Nephron progenitor cell (in vitro differentiated cells): ENCODE data around the gene CCDC92.

Experiments
- DNase-seq: peaks from one replicate; pipeline ENCODE4 v3.0.0; 2021
- H3K27ac Mint-ChIP-seq: 2 replicates; pipeline ENCODE4 v1.8.0; 2021; ENCODE audit warnings: mild to moderate bottlenecking, moderate library complexity, mixed read lengths
- H3K27me3 Mint-ChIP-seq: 2 replicates; pipeline ENCODE4 v1.8.0; 2021; ENCODE audit warnings: mild to moderate bottlenecking, low read depth, mixed read lengths; ENCODE audit not compliant: poor library complexity
- H3K36me3 Mint-ChIP-seq: 2 replicates; pipeline ENCODE4 v1.8.0; 2021; ENCODE audit warnings: low read depth, mixed read lengths
- H3K4me1 Mint-ChIP-seq: 2 replicates; pipeline ENCODE4 v1.8.0; 2021; ENCODE audit warnings: mixed read lengths
- H3K4me3 Mint-ChIP-seq: 2 replicates; pipeline ENCODE4 v1.8.0; 2021; ENCODE audit warnings: mild to moderate bottlenecking, moderate library complexity, mixed read lengths
- H3K9me3 Mint-ChIP-seq: 2 replicates; pipeline ENCODE4 v1.8.0; 2021; ENCODE audit warnings: mild to moderate bottlenecking, moderate library complexity, mixed read lengths
- TF ChIP-seq, protein P1 (sequence below): fragments of 200-600 bp; sonication (generic); IDR thresholded peaks from 2 replicates; pipeline ENCODE4 v1.5.0; 2021; ENCODE audit warnings: antibody characterized with exemption

CCDC92 gene

DNA sequence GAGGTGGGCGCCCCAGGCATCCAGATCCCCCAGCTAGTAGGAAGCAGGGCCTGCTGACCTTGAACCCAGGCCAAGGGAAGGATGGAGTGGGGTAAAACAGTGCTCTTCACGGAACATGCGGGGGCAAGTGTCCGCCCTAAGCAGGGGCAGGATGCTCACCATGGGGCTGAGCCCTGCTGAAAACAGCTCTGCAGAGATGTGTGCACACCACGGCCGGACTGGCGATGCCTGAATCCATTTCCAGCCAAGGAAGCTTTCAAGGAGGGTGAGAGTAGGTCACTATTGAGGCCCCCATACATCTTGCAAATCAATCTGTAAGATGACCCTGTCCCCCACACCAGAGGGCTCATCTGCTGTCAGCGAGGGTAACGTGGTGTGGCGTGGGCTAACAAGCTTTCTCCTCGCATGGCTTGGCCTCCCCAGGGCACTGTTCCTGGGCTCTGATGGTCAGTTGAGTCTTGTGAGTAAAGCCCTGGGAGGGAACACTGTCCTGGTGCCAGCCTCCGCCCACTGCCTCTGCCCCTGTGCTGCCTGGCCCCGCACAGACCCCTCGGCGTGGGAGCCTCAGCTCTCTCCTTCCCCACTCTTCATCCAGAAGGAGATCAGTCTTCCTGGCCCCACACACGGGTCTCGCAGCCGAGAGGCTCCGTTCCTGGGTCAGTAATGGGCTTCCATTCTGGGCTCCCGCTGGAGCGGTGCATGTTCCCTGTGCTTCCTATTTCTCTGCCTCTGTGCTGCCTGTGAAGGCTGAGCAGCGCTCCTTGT, 69.1 kb downstream of the CCDC92 start:
- TF ChIP-seq, protein P1, sequence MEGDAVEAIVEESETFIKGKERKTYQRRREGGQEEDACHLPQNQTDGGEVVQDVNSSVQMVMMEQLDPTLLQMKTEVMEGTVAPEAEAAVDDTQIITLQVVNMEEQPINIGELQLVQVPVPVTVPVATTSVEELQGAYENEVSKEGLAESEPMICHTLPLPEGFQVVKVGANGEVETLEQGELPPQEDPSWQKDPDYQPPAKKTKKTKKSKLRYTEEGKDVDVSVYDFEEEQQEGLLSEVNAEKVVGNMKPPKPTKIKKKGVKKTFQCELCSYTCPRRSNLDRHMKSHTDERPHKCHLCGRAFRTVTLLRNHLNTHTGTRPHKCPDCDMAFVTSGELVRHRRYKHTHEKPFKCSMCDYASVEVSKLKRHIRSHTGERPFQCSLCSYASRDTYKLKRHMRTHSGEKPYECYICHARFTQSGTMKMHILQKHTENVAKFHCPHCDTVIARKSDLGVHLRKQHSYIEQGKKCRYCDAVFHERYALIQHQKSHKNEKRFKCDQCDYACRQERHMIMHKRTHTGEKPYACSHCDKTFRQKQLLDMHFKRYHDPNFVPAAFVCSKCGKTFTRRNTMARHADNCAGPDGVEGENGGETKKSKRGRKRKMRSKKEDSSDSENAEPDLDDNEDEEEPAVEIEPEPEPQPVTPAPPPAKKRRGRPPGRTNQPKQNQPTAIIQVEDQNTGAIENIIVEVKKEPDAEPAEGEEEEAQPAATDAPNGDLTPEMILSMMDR, result no peak
- Mint-ChIP-seq H3K4me3 (no peak overlapping the region), H3K36me3 (no peaks in the 10 kb centered on the region)

DNA sequence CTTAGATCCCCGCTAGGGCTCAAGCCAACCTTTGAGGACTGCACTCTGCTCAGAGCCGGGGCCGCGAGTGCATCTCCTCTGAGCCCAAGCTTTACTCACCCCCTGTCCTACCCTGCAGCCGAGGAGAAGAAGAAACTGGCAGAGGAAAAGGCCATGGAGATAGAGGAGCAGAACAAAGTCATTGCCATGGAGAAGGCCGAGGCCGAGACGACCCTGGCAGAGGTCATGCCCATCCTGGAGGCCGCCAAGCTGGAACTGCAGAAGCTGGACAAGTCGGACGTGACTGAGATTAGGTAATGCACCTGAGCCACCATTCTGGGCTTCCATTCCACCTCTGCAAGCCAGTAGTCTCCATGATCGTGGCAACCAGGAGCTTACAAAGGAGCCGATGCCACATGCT, 69.8 kb downstream of the CCDC92 start:
- Mint-ChIP-seq H3K36me3 (no peaks in the 10 kb centered on the region), H3K4me3 (no peak overlapping the region), H3K27ac (no peak overlapping the region), H3K27me3 (peaks cover 4% of the 10 kb centered on the region), H3K9me3 (peaks cover 14% of the 10 kb centered on the region), H3K4me1 (peaks cover 70% of the 10 kb centered on the region)
- TF ChIP-seq, protein P1, result no peak
- DNase-seq, result no peak

More for the DNA sequence above, 69.1 kb downstream of the CCDC92 start:
- Mint-ChIP-seq H3K27ac (no peak overlapping the region), H3K4me1 (peaks cover 77% of the 10 kb centered on the region), H3K9me3 (peaks cover 14% of the 10 kb centered on the region), H3K27me3 (peaks cover 4% of the 10 kb centered on the region)
- DNase-seq, result no peak

DNA sequence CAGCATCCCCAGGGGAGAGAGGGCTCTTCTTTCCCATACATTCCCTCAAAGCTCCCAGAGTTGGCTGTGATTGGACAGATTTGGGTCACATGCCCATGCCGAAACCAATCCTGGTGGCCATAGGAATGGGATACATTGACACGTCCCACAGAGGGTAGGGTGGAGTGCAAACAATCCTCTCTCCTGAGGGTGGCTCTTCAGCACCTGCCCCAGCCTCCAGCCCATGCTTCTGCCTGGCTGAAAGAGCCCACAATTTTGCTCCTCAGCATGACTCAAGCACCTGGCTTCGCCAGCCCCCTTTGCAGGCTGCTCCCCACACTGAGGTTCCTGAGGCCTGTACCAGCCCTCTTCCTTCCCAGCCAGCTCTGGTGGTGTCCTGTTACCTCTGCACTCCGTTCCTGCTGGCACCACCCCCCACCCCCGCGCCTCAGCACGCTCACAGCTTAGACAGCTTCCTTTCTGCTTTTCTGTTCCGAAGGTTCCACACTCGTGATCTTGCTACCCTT, 71.7 kb downstream of the CCDC92 start:
- H3K9me3 Mint-ChIP-seq, result peaks cover 14% of the 10 kb centered on the region
- DNase-seq, result peak; percentile 63
- no peaks in the 10 kb centered on the region for H3K36me3 Mint-ChIP-seq
- TF ChIP-seq, protein P1, result no peak
- peaks cover 57% of the 10 kb centered on the region for H3K4me1 Mint-ChIP-seq
- peak overlapping the region; percentile 74 for H3K4me3 Mint-ChIP-seq
- peak overlapping the region; percentile 73 for H3K27ac Mint-ChIP-seq
- H3K27me3 Mint-ChIP-seq, result peaks cover 9% of the 10 kb centered on the region

DNA sequence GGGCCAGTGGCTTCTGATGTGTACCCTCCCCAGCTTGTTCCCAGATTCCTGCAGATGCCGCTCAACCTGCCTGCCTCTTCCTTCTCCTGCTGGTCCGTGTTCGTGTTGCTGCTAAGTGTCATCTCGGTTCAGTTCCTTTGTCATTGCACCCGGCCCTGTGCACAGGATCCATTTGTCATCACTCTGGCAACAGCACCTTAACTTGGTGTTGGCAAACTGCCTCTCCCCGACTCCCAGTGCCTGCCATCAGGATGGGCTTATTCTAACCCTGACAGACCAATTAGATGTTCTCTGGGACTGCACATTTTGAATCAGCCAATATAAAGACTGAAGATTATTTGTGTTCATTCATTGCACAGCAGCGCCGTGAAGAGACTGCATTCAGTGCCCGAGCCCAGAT, 73.3 kb downstream of the CCDC92 start:
- Mint-ChIP-seq H3K27me3 (peaks cover 9% of the 10 kb centered on the region), H3K4me3 (no peak overlapping the region), H3K9me3 (peaks cover 14% of the 10 kb centered on the region)

DNA sequence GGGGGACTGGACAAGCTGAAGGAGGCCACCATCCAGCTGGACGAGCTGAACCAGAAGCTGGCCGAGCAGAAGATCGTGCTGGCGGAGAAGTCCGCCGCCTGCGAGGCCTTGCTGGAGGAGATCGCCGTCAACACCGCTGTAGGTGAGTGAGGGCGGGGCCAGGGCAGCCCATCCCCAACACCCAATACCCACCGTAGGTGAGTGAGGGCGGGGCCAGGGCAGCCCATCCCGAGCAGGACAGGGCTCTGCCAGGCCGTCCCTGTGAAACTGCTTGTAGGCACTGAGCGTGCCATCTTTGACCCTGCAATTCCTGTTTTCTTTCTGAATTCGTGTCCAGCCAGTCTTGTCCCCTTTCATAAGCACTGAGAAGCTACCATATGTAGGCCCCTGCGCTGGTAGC, 74.0 kb downstream of the CCDC92 start:
- Mint-ChIP-seq H3K4me3 (no peak overlapping the region), H3K27ac (no peak overlapping the region), H3K9me3 (peaks cover 14% of the 10 kb centered on the region), H3K4me1 (peaks cover 36% of the 10 kb centered on the region), H3K27me3 (peaks cover 9% of the 10 kb centered on the region), H3K36me3 (no peaks in the 10 kb centered on the region)
- no peak for DNase-seq
- TF ChIP-seq, protein P1, result no peak

More for the DNA sequence above, 73.3 kb downstream of the CCDC92 start:
- DNase-seq, result no peak
- no peak overlapping the region for H3K27ac Mint-ChIP-seq
- no peaks in the 10 kb centered on the region for H3K36me3 Mint-ChIP-seq
- TF ChIP-seq, protein P1, result no peak
- H3K4me1 Mint-ChIP-seq, result peaks cover 43% of the 10 kb centered on the region

DNA sequence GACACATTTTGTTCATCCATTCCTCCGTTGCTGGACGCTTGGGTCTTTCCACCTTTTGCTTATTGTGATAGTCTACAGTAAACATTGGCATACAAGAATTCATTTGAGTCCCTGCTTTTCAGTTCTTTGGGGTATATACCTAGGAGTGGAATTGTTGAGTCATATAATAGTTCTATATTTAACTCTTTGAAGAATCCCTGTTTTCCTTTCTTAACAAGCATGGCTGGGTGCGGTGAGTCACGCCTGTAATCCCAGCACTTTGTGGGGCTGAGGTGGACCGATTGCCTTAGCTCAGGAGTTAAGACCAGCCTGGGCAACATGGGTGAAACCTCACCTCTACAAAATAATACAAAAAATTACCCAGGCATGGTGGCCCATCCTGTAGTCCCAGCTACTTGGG, 75.4 kb downstream of the CCDC92 start:
- Mint-ChIP-seq H3K4me1 (peaks cover 21% of the 10 kb centered on the region), H3K36me3 (no peaks in the 10 kb centered on the region), H3K27ac (no peak overlapping the region), H3K9me3 (peaks cover 14% of the 10 kb centered on the region), H3K27me3 (peaks cover 9% of the 10 kb centered on the region), H3K4me3 (no peak overlapping the region)
- no peak for DNase-seq
- TF ChIP-seq, protein P1, result no peak
